Activated naive CD4-positive, alpha-beta T cell treated with anti-CD3 and anti-CD28 coated beads, Interleukin-2, amount 10 ng/mL, durations not matched to agents 7 days and 5 days (primary cell): ENCODE results near the gene VANGL2.

Source experiments
- CTCF ChIA-PET: fragments of 350-600 bp; sonication (Branson Sonifier 250); formaldehyde crosslinking; loops from one replicate; lab custom pipeline; 2021; ENCODE audit warnings: antibody characterized with exemption; lab: Charles Lee
- DNase-seq: peaks from one replicate; pipeline ENCODE4 v3.0.0-alpha.2; 2020
- H3K27ac Mint-ChIP-seq: one replicate; pipeline ENCODE4 v1.8.0; 2021; ENCODE audit warnings: mild to moderate bottlenecking, moderate library complexity, mixed read lengths
- H3K27me3 Mint-ChIP-seq: one replicate; pipeline ENCODE4 v1.8.0; 2021; ENCODE audit warnings: mild to moderate bottlenecking, mixed read lengths
- H3K36me3 Mint-ChIP-seq: one replicate; pipeline ENCODE4 v1.8.0; 2021; ENCODE audit warnings: mixed read lengths
- H3K4me1 Mint-ChIP-seq: one replicate; pipeline ENCODE4 v1.8.0; 2021; ENCODE audit warnings: mixed read lengths
- H3K4me3 Mint-ChIP-seq: one replicate; pipeline ENCODE4 v1.8.0; 2021; ENCODE audit warnings: mild to moderate bottlenecking, moderate library complexity, mixed read lengths
- H3K9me3 Mint-ChIP-seq: one replicate; pipeline ENCODE4 v1.8.0; 2021; ENCODE audit warnings: mixed read lengths

VANGL2 gene

GRCh38 chr1:160431571-160431970 is 31.2 kb downstream of the VANGL2 start:
- peaks cover 67% of the 10 kb centered on the region for H3K4me1 Mint-ChIP-seq
- H3K27me3 Mint-ChIP-seq: no peaks in the 10 kb centered on the region
- peaks cover 8% of the 10 kb centered on the region for H3K36me3 Mint-ChIP-seq
- peaks cover 19% of the 10 kb centered on the region for H3K9me3 Mint-ChIP-seq
- CTCF ChIA-PET: interaction anchor here (0.9 to 4.0 kb wide), 4 partner anchors 39 to 243 kb away, joined by 3 to 82 read pairs (median 4); no protein-coding TSS in a partner anchor
- DNase-seq: no peak
- H3K4me3 Mint-ChIP-seq: no peak overlapping the region
- H3K27ac Mint-ChIP-seq: peak overlapping the region; percentile 88

GRCh38 chr1:160432371-160432786 is 32.0 kb downstream of the VANGL2 start:
- Mint-ChIP-seq H3K36me3 (peaks cover 8% of the 10 kb centered on the region), H3K27me3 (no peaks in the 10 kb centered on the region), H3K9me3 (peaks cover 19% of the 10 kb centered on the region), H3K4me3 (no peak overlapping the region), H3K27ac (peak overlapping the region; percentile 88), H3K4me1 (peaks cover 69% of the 10 kb centered on the region)
- CTCF ChIA-PET: interaction anchor here (0.6 to 0.9 kb wide), 3 partner anchors 83 to 243 kb away, joined by 3 to 4 read pairs (median 3); no protein-coding TSS in a partner anchor
- DNase-seq: no peak

- no peak overlapping the region for H3K4me3 Mint-ChIP-seq
- H3K9me3 Mint-ChIP-seq: peaks cover 19% of the 10 kb centered on the region
- peaks cover 13% of the 10 kb centered on the region for H3K36me3 Mint-ChIP-seq
- H3K4me1 Mint-ChIP-seq: peaks cover 45% of the 10 kb centered on the region
- H3K27me3 Mint-ChIP-seq: no peaks in the 10 kb centered on the region
- CTCF ChIA-PET: interaction anchor here (0.6 kb wide), 1 partner anchor 86 kb away, joined by 3 read pairs; no protein-coding TSS in a partner anchor
- peak overlapping the region; percentile 93 for H3K27ac Mint-ChIP-seq
- no peak for DNase-seq
These were observed 36.6 kb downstream of the VANGL2 start for GRCh38 chr1:160436966-160437365.

- no peak for DNase-seq
- H3K4me3 Mint-ChIP-seq: peak overlapping the region; percentile 59
- peaks cover 13% of the 10 kb centered on the region for H3K36me3 Mint-ChIP-seq
- peaks cover 19% of the 10 kb centered on the region for H3K9me3 Mint-ChIP-seq
- H3K27ac Mint-ChIP-seq: peak overlapping the region; percentile 93
- CTCF ChIA-PET: interaction anchor here (0.6 kb wide), 1 partner anchor 86 kb away, joined by 3 read pairs; no protein-coding TSS in a partner anchor
- no peaks in the 10 kb centered on the region for H3K27me3 Mint-ChIP-seq
- H3K4me1 Mint-ChIP-seq: peaks cover 40% of the 10 kb centered on the region
These were observed 37.3 kb downstream of the VANGL2 start for GRCh38 chr1:160437432-160438316.

- H3K9me3 Mint-ChIP-seq: peaks cover 18% of the 10 kb centered on the region
- no peaks in the 10 kb centered on the region for H3K27me3 Mint-ChIP-seq
- peak overlapping the region; percentile 59 for H3K4me3 Mint-ChIP-seq
- peaks cover 12% of the 10 kb centered on the region for H3K36me3 Mint-ChIP-seq
- CTCF ChIA-PET: no interaction called here
- peaks cover 40% of the 10 kb centered on the region for H3K4me1 Mint-ChIP-seq
- peak overlapping the region; percentile 93 for H3K27ac Mint-ChIP-seq
- DNase-seq: no peak
These were observed 38.1 kb downstream of the VANGL2 start for GRCh38 chr1:160438317-160438918.

GRCh38 chr1:160438935-160439334 is 38.6 kb downstream of the VANGL2 start:
- Mint-ChIP-seq H3K9me3 (peaks cover 15% of the 10 kb centered on the region), H3K4me1 (peaks cover 44% of the 10 kb centered on the region), H3K36me3 (peaks cover 12% of the 10 kb centered on the region), H3K27me3 (no peaks in the 10 kb centered on the region), H3K27ac (peak overlapping the region; percentile 93), H3K4me3 (no peak overlapping the region)
- CTCF ChIA-PET: no interaction called here
- no peak for DNase-seq

- Mint-ChIP-seq H3K4me3 (no peak overlapping the region), H3K4me1 (peaks cover 45% of the 10 kb centered on the region), H3K27me3 (no peaks in the 10 kb centered on the region), H3K27ac (no peak overlapping the region), H3K36me3 (peaks cover 13% of the 10 kb centered on the region), H3K9me3 (peaks cover 7% of the 10 kb centered on the region)
- no peak for DNase-seq
- CTCF ChIA-PET: no interaction called here
These were observed 39.4 kb downstream of the VANGL2 start for GRCh38 chr1:160439718-160440117.

- Mint-ChIP-seq H3K36me3 (peaks cover 10% of the 10 kb centered on the region), H3K9me3 (peaks cover 4% of the 10 kb centered on the region), H3K4me1 (peaks cover 65% of the 10 kb centered on the region), H3K27me3 (no peaks in the 10 kb centered on the region), H3K4me3 (no peak overlapping the region), H3K27ac (peak overlapping the region; percentile 47)
- CTCF ChIA-PET: interaction anchor here (1.0 to 1.4 kb wide), 2 partner anchors 16 to 24 kb away, joined by 3 to 6 read pairs; no protein-coding TSS in a partner anchor
- no peak for DNase-seq
These were observed 46.7 kb downstream of the VANGL2 start for GRCh38 chr1:160446945-160447600.

GRCh38 chr1:160449494-160449893 is 49.1 kb downstream of the VANGL2 start:
- no peak overlapping the region for H3K4me3 Mint-ChIP-seq
- no peaks in the 10 kb centered on the region for H3K27me3 Mint-ChIP-seq
- no peak for DNase-seq
- H3K4me1 Mint-ChIP-seq: peaks cover 59% of the 10 kb centered on the region
- CTCF ChIA-PET: interaction anchor here (1.2 kb wide), 1 partner anchor 21 kb away, joined by 3 read pairs; no protein-coding TSS in a partner anchor
- peaks cover 6% of the 10 kb centered on the region for H3K9me3 Mint-ChIP-seq
- H3K36me3 Mint-ChIP-seq: peaks cover 6% of the 10 kb centered on the region
- no peak overlapping the region for H3K27ac Mint-ChIP-seq

- Mint-ChIP-seq H3K4me3 (no peak overlapping the region), H3K9me3 (peaks cover 6% of the 10 kb centered on the region), H3K4me1 (peaks cover 66% of the 10 kb centered on the region), H3K27ac (peak overlapping the region; percentile 64), H3K27me3 (no peaks in the 10 kb centered on the region), H3K36me3 (peaks cover 6% of the 10 kb centered on the region)
- no peak for DNase-seq
- CTCF ChIA-PET: interaction anchor here (1.2 to 1.8 kb wide), 3 partner anchors 17 to 22 kb away, joined by 3 to 13 read pairs (median 5); no protein-coding TSS in a partner anchor
These were observed 50.9 kb downstream of the VANGL2 start for GRCh38 chr1:160451119-160451858.

GRCh38 chr1:160451859-160452232 is 51.5 kb downstream of the VANGL2 start:
- CTCF ChIA-PET: interaction anchor here (1.2 to 1.8 kb wide), 3 partner anchors 17 to 23 kb away, joined by 3 to 13 read pairs (median 5); no protein-coding TSS in a partner anchor
- Mint-ChIP-seq H3K27me3 (no peaks in the 10 kb centered on the region), H3K27ac (peak overlapping the region; percentile 64), H3K4me1 (peaks cover 64% of the 10 kb centered on the region), H3K36me3 (peaks cover 5% of the 10 kb centered on the region), H3K9me3 (peaks cover 6% of the 10 kb centered on the region), H3K4me3 (no peak overlapping the region)
- no peak for DNase-seq

- peak overlapping the region; percentile 2 for H3K27ac Mint-ChIP-seq
- CTCF ChIA-PET: interaction anchor here (1.3 to 3.2 kb wide), 2 partner anchors 24 to 87 kb away, joined by 3 to 14 read pairs; no protein-coding TSS in a partner anchor
These were observed 53.1 kb downstream of the VANGL2 start for GRCh38 chr1:160453443-160453842.

More at GRCh38 chr1:160453443-160453842, 53.1 kb downstream of the VANGL2 start:
- Mint-ChIP-seq H3K27me3 (no peaks in the 10 kb centered on the region), H3K36me3 (peaks cover 5% of the 10 kb centered on the region), H3K4me3 (peak overlapping the region; percentile 2), H3K9me3 (peaks cover 6% of the 10 kb centered on the region), H3K4me1 (peaks cover 53% of the 10 kb centered on the region)
- DNase-seq: no peak
